ENCODE measurements around the gene NDUFS6.

DNA sequence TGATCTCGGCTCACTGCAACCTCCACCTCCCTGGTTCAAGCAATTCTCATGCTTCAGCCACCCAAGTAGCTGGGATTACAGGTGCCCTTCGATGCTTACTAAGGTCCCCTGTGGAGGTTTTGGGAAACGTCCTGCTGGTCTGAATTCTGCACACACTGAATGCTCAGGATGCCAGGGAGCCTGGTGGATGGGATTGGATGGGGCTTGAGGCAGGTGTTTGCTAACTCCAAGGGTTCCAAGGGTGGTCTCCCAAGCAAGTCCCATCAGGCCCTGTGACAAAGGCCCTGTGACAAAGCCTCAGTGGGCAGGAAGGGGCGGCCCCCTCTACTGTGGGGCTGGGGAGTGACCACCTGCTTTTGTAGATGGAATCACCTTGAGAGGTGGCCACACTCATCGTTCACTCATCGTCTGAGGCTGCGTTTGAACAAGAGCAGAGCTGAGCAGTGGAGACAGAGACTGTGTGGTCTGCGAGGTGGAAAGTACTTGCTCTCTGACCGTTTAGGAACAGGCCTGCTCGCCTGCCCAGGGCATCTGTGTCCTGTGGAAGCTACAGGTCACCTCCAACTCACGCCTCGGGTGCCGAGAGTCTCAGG lies 41.7 kb upstream of the NDUFS6 start:
- TF ChIP-seq CTCF (IDR thresholded peaks at IDR 0.05 in 8 of 11, conservative IDR thresholded peaks at IDR 0.05 in 3 of 11) (no peak), POLR2A (IDR thresholded peaks at IDR 0.05) (no peak), POLR2AphosphoS5 (IDR thresholded peaks at IDR 0.05) (no peak)
